NCI-H1417 treated with DMSO at 0.1 percent for 48 hours (cell line): ENCODE data around the gene TRIM54.
A peak's percentile ranks its signal among the peaks of the same experiment; 100 is the strongest.

Experiments
- DNase-seq: peaks from one replicate; lab custom pipeline; 2025; lab: John Stamatoyannopoulos, UW

Gene TRIM54

GRCh38 chr2:27356382-27357181 lies 74.4 kb downstream of the TRIM54 start, which contains the start of gene GTF3C2:
GTF3C2 (minus strand) TSS chr2:27356764; CDS start chr2:27343554, 13,210 bp downstream.
- DNase-seq, result peak; percentile 98
